H1 (cell line): ENCODE data around the gene ATXN7L3. TPM values are rescaled to one million over a fixed set of nuclear protein-coding genes. Genes with fewer than 3 reads are reported as not detected.

Experiments
- CTCF ChIP-seq, 3 experiments: IDR thresholded peaks; 1 replicate in 2 of 3; 2 replicates in 1 of 3; pipeline versions ENCODE4 v1.5.1 to v1.6.1; 2011; ENCODE audit warnings: low read length in 3 of 3, mild to moderate bottlenecking in 3 of 3, inconsistent platforms in 2 of 3, low read depth in 1 of 3, moderate library complexity in 1 of 3; ENCODE audit not compliant: insufficient read depth in 1 of 3; ENCODE audit errors: control extremely low read depth in 1 of 3
- E2F6 ChIP-seq: IDR thresholded peaks from 2 replicates; pipeline ENCODE4 v1.6.1; 2012; ENCODE audit warnings: inconsistent platforms
- FOSL1 ChIP-seq: IDR thresholded peaks from 2 replicates; pipeline ENCODE4 v1.6.1; 2011; ENCODE audit warnings: mild to moderate bottlenecking, low read depth, low read length, moderate library complexity; ENCODE audit not compliant: insufficient read depth
- JUND ChIP-seq: IDR thresholded peaks from 2 replicates; pipeline ENCODE4 v1.6.1; 2011; ENCODE audit warnings: mild to moderate bottlenecking, improper control_type of control experiment, low read length
- PHF8 ChIP-seq: fragments of 200-600 bp; sonication (generic); conservative IDR thresholded peaks from 2 replicates; pipeline ENCODE4 v1.7.1; 2012; ENCODE audit warnings: low read depth, mild to moderate bottlenecking, inconsistent platforms, low read length, moderate library complexity
- POLR2A ChIP-seq, 2 experiments: IDR thresholded peaks; 1 replicate in 1 of 2; 2 replicates in 1 of 2; pipeline ENCODE4 v1.6.1; 2011; ENCODE audit warnings: low read depth in 2 of 2, low read length in 2 of 2, mild to moderate bottlenecking in 2 of 2; ENCODE audit errors: control extremely low read depth in 1 of 2
- RBBP5 ChIP-seq: IDR thresholded peaks from 2 replicates; pipeline ENCODE4 v1.7.1; 2012; ENCODE audit warnings: low read depth, mild to moderate bottlenecking, inconsistent platforms, low read length, moderate library complexity, borderline replicate concordance
- RNF2 ChIP-seq: fragments of 200-900, 300-1000 bp; sonication (generic); IDR thresholded peaks from 2 replicates; pipeline ENCODE4 v1.7.1; 2016; ENCODE audit warnings: borderline replicate concordance, low read depth, mild to moderate bottlenecking, antibody characterized with exemption, low read length; ENCODE audit not compliant: poor library complexity, severe bottlenecking; ENCODE audit errors: missing control alignments
- RXRA ChIP-seq: IDR thresholded peaks from 2 replicates; pipeline ENCODE4 v1.6.1; 2011; ENCODE audit warnings: low read depth, mild to moderate bottlenecking, low read length, moderate library complexity; ENCODE audit not compliant: insufficient read depth
- SIN3A ChIP-seq, 2 experiments: IDR thresholded peaks in 1 of 2; conservative IDR thresholded peaks in 1 of 2; 2 replicates each; pipeline ENCODE4 v1.6.1; 2011 to 2012; ENCODE audit warnings: low read length in 2 of 2, improper control_type of control experiment in 1 of 2, low read depth in 1 of 2, mild to moderate bottlenecking in 1 of 2
- polyA plus RNA-seq, 7 experiments: library from polyadenylated mRNA; depleted of rRNA in 3 of 7; stranded (reverse) in 5 of 7; unstranded in 2 of 7; fragments of >200 nt in 5 of 7; fragments of 200-250 nt in 2 of 7; gene quantifications; 1 replicate in 5 of 7; 2 replicates in 1 of 7; 4 replicates in 1 of 7; pipeline versions ENCODE4 v1.2.1 to v1.2.3, GENCODE V29; 2011 to 2013; ENCODE audit warnings: missing spikeins in 2 of 7, mixed read lengths in 2 of 7
- total RNA-seq: library from RNA; stranded (reverse); fragmentation: NEBNext Ultra II Directional; extraction: Animal tissue kit (Norgen Biotek cat#: 25700); gene quantifications from 2 replicates; pipeline ENCODE4 v1.2.1, GENCODE V29; 2021

The ATXN7L3 gene
- total and polyA plus RNA-seq, 2 of the 8 experiments (the other 6 are each of a cell fraction or from before 2014, with no cell fraction given) = 53.7 to 103 TPM

- TF ChIP-seq CTCF (IDR thresholded peaks at IDR 0.05; ENCODE audit: control extremely low read depth in 1 of 3, insufficient read depth in 1 of 3, low read depth in 1 of 3, low read length in 3 of 3) (peak; percentile 25 to 58 (median 53)), FOSL1 (no peak), RNF2 (no peak), E2F6 (no peak), SIN3A (conservative IDR thresholded peaks at IDR 0.05 in 1 of 2, IDR thresholded peaks at IDR 0.05 in 1 of 2; ENCODE audit: low read depth in 1 of 2, low read length in 2 of 2) (0 out of 4 replicates have a peak, but pooled peaks have one; percentile 34 to 40), JUND (no peak), PHF8 (peak; percentile 37; the same call in 1 of the 2 replicates), RBBP5 (peak; percentile 83; the same call in 1 of the 2 replicates), POLR2A (IDR thresholded peaks at IDR 0.05; ENCODE audit: control extremely low read depth in 1 of 2, low read depth in 2 of 2, low read length in 2 of 2) (peak in 1 of 2 experiments; percentile 49; a peak in 2 of 3 replicates), RXRA (no peak)
- TF ChIP-seq, all 59 proteins: peak for 9
Measured at GRCh38 chr17:44219108-44219615, 19.5 kb upstream of the ATXN7L3 start (continued).
